HEK293 (cell line): Measurements from ENCODE around the gene DCAF6.

Source experiments
- CTCF ChIA-PET: fragments of 350-600 bp; formaldehyde crosslinking; extraction: SDS; loops from one replicate; lab custom pipeline; 2021; ENCODE audit warnings: antibody characterized with exemption; lab: Yijun Ruan, JAX
- POLR2A ChIA-PET: fragments of 300-600 bp; formaldehyde crosslinking; extraction: SDS; loops from one replicate; lab custom pipeline; 2020; ENCODE audit warnings: antibody characterized with exemption, inconsistent platforms; lab: Yijun Ruan, JAX
- H3K27ac ChIP-seq: fragments of 200-500 bp; sonication (Bioruptor generic); 2 replicates; pipeline ENCODE4 v1.5.1; 2014; ENCODE audit warnings: low read depth, low read length, control low read depth, inconsistent platforms; ENCODE audit errors: extremely low read depth
- H3K36me3 ChIP-seq, 2 experiments: fragments of 200-500 bp in 1 of 2; sonication (Bioruptor generic) in 1 of 2; 1 replicate in 1 of 2; 2 replicates in 1 of 2; pipeline ENCODE4 v1.5.1; 2014 to 2017; ENCODE audit warnings: inconsistent platforms in 2 of 2, low read length in 2 of 2; ENCODE audit not compliant: control insufficient read depth in 2 of 2, insufficient read depth in 1 of 2
- H3K4me1 ChIP-seq: fragments of 200-500 bp; sonication (Bioruptor generic); 2 replicates; pipeline ENCODE4 v1.5.1; 2014; ENCODE audit warnings: mild to moderate bottlenecking, low read length, inconsistent platforms; ENCODE audit not compliant: control insufficient read depth, insufficient read depth
- H3K4me3 ChIP-seq: 2 replicates; pipeline ENCODE4 v1.5.1; 2011; ENCODE audit warnings: low read depth, mild to moderate bottlenecking, control low read depth, low read length, moderate library complexity
- H3K9me3 ChIP-seq: fragments of 200-500 bp; sonication (Bioruptor generic); 2 replicates; pipeline ENCODE4 v1.5.1; 2014; ENCODE audit warnings: low read depth, low read length, inconsistent platforms; ENCODE audit not compliant: control insufficient read depth, insufficient read depth
- BCL11B ChIP-seq: fragments of 450-650 bp; formaldehyde crosslinking; IDR thresholded peaks from 2 replicates; pipeline ENCODE4 v1.5.1; 2016; ENCODE audit warnings: low read depth, missing biosample characterization, missing genetic modification characterization
- GLIS2 ChIP-seq: fragments of 450-650 bp; formaldehyde crosslinking; IDR thresholded peaks from 2 replicates; pipeline ENCODE4 v1.5.1; 2016; ENCODE audit warnings: missing biosample characterization, missing genetic modification characterization
- HOXD13 ChIP-seq: sonication (generic); formaldehyde crosslinking; IDR thresholded peaks from 2 replicates; pipeline ENCODE4 v1.8.0; 2022; ENCODE audit warnings: missing genetic modification reagents, borderline replicate concordance
- WT1 ChIP-seq: fragments of 450-650 bp; formaldehyde crosslinking; IDR thresholded peaks from 2 replicates; pipeline ENCODE4 v1.5.1; 2016; ENCODE audit warnings: missing biosample characterization, missing genetic modification characterization
- ZBTB49 ChIP-seq: fragments of 450-650 bp; formaldehyde crosslinking; IDR thresholded peaks from 2 replicates; pipeline ENCODE4 v1.5.1; 2016; ENCODE audit warnings: missing biosample characterization, missing genetic modification characterization, low read depth
- ZBTB8A ChIP-seq: fragments of 450-650 bp; formaldehyde crosslinking; IDR thresholded peaks from 2 replicates; pipeline ENCODE4 v1.5.1; 2016; ENCODE audit warnings: missing biosample characterization, missing genetic modification characterization
- ZFP3 ChIP-seq: fragments of 450-650 bp; formaldehyde crosslinking; IDR thresholded peaks from 2 replicates; pipeline ENCODE4 v1.5.1; 2016; ENCODE audit warnings: low read depth, missing biosample characterization, missing genetic modification characterization
- ZFP69B ChIP-seq: fragments of 450-650 bp; formaldehyde crosslinking; IDR thresholded peaks from 2 replicates; pipeline ENCODE4 v1.5.1; 2016; ENCODE audit warnings: missing biosample characterization, missing genetic modification characterization
- ZNF133 ChIP-seq: fragments of 450-650 bp; formaldehyde crosslinking; IDR thresholded peaks from 2 replicates; pipeline ENCODE4 v1.5.1; 2016; ENCODE audit warnings: missing biosample characterization, missing genetic modification characterization
- ZNF148 ChIP-seq: fragments of 450-650 bp; formaldehyde crosslinking; IDR thresholded peaks from 2 replicates; pipeline ENCODE4 v1.5.0; 2017; ENCODE audit warnings: missing biosample characterization, missing genetic modification characterization, borderline replicate concordance
- ZNF16 ChIP-seq: fragments of 450-650 bp; formaldehyde crosslinking; IDR thresholded peaks from 2 replicates; pipeline ENCODE4 v1.5.1; 2016; ENCODE audit warnings: low read depth, missing biosample characterization, missing genetic modification characterization
- ZNF24 ChIP-seq: fragments of 450-650 bp; formaldehyde crosslinking; IDR thresholded peaks from 2 replicates; pipeline ENCODE4 v1.5.1; 2016; ENCODE audit warnings: missing biosample characterization, missing genetic modification characterization
- ZNF280D ChIP-seq: fragments of 450-650 bp; formaldehyde crosslinking; IDR thresholded peaks from 2 replicates; pipeline ENCODE4 v1.5.1; 2016; ENCODE audit warnings: missing biosample characterization, missing genetic modification characterization
- ZNF549 ChIP-seq: fragments of 450-650 bp; IDR thresholded peaks from 2 replicates; pipeline ENCODE4 v1.5.1; 2018; ENCODE audit warnings: missing biosample characterization, missing genetic modification characterization, mild to moderate bottlenecking, inconsistent platforms, moderate library complexity
- ZNF555 ChIP-seq: fragments of 450-650 bp; formaldehyde crosslinking; conservative IDR thresholded peaks from 2 replicates; pipeline ENCODE4 v1.5.1; 2017; ENCODE audit warnings: missing biosample characterization, mild to moderate bottlenecking, missing genetic modification characterization, inconsistent platforms
- ZNF560 ChIP-seq: fragments of 450-650 bp; formaldehyde crosslinking; IDR thresholded peaks from 2 replicates; pipeline ENCODE4 v1.5.1; 2017; ENCODE audit warnings: missing biosample characterization, missing genetic modification characterization, borderline replicate concordance
- ZNF585B ChIP-seq: fragments of 450-650 bp; formaldehyde crosslinking; IDR thresholded peaks from 2 replicates; pipeline ENCODE4 v1.5.1; 2016; ENCODE audit warnings: missing biosample characterization, missing genetic modification characterization
- ZNF654 ChIP-seq: fragments of 450-650 bp; formaldehyde crosslinking; IDR thresholded peaks from 2 replicates; pipeline ENCODE4 v1.5.1; 2016; ENCODE audit warnings: low read depth, missing biosample characterization, missing genetic modification characterization
- ZNF785 ChIP-seq: fragments of 450-650 bp; formaldehyde crosslinking; IDR thresholded peaks from 2 replicates; pipeline ENCODE4 v1.5.1; 2016; ENCODE audit warnings: missing biosample characterization, missing genetic modification characterization
- ZNF791 ChIP-seq: fragments of 450-650 bp; formaldehyde crosslinking; IDR thresholded peaks from 2 replicates; pipeline ENCODE4 v1.5.1; 2016; ENCODE audit warnings: missing biosample characterization, missing genetic modification characterization
- ZNF792 ChIP-seq: fragments of 450-650 bp; formaldehyde crosslinking; IDR thresholded peaks from 2 replicates; pipeline ENCODE4 v1.5.1; 2016; ENCODE audit warnings: missing biosample characterization, missing genetic modification characterization
- ZSCAN18 ChIP-seq: fragments of 450-650 bp; formaldehyde crosslinking; IDR thresholded peaks from 2 replicates; pipeline ENCODE4 v1.5.1; 2016; ENCODE audit warnings: missing biosample characterization, missing genetic modification characterization

Gene DCAF6

DNA sequence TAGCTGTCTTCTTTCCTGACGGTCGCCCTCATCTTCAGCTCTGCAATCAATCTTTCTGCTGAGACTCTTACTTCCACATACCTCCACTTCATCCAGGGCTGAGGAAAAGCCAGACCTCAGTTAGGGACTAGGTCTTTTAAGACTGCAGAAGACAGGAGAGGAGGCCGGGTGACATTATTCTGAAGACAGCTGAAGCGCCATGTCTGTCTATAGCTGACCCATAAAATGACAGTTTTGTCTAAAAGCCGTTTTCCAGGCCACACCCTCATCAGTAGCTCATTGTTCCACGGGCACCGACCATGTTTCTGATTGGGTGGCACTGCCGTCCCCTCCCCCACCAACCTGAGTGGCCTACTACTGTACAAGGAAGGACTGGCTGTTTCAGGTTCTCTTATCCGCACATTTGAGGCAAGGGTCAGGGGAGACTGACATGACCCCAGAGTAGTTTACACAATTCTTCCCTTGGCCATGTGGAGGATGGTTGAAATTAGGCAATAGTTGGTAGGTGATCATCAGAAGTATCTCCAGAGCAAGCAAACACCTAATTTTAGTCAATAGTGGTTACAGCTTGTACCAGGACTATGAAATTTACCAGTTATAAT, 22.5 kb upstream of the DCAF6 start, which contains the start of gene ADCY10:
ADCY10 (minus strand) TSS at position 240 of the 602 bp plus-strand sequence. CDS start 8,994 bp downstream, outside the sequence.
- H3K4me1 ChIP-seq: no peaks in the 10 kb centered on the region
- CTCF ChIA-PET: interaction anchor here (0.7 to 1.3 kb wide), 2 partner anchors 19 to 168 kb away, joined by 3 read pairs; no protein-coding TSS in a partner anchor
- no peaks in the 10 kb centered on the region for H3K9me3 ChIP-seq
- TF ChIP-seq ZFP69B (tag by site-specific recombination) (no peak), ZBTB49 (tag by site-specific recombination) (no peak), HOXD13 (CRISPR knock-in tag) (no peak), ZBTB8A (no peak), ZNF16 (tag by site-specific recombination) (no peak), BCL11B (tag by site-specific recombination) (no peak), ZNF133 (tag by site-specific recombination) (no peak), GLIS2 (no peak)
- POLR2A ChIA-PET: interaction anchor here (0.6 to 1.5 kb wide), 3 partner anchors 22 to 169 kb away, joined by 3 to 6 read pairs (median 3); partner anchors contain the start of genes DCAF6 and MPC2
- H3K4me3 ChIP-seq: no peak within 1 kb of the TSS
- no peak within 1 kb of the TSS for H3K27ac ChIP-seq
- peaks cover 3 to 27% of the 10 kb centered on the region in 2 experiments; a peak in 2 of 3 replicates for H3K36me3 ChIP-seq

DNA sequence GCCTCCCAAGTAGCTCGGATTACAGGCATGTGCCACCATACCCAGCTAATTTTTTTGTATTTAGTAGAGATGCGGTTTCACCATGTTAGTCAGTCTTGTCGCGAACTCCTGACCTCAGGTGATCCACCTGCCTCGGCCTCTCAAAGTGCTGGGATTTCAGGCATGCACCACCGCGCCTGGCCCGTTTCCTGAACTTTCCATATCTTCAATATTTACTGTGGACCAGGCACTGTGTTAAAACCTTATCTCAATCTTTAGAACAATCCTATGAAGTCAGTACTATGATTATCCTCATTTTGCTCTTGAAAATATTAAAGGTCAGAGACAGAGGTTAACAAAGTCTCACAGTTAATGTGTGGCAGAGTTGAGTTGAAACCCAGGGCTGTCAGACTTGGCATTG, 20.9 kb upstream of the DCAF6 start:
- Histone ChIP-seq H3K36me3 (peaks cover 3 to 27% of the 10 kb centered on the region in 2 experiments; a peak in 2 of 3 replicates), H3K4me3 (no peak overlapping the region), H3K4me1 (no peaks in the 10 kb centered on the region), H3K9me3 (no peaks in the 10 kb centered on the region)
- TF ChIP-seq WT1 (no peak), ZNF555 (tag by site-specific recombination) (no peak), ZNF585B (tag by site-specific recombination) (no peak), ZNF785 (no peak), ZNF148 (no peak), ZNF791 (tag by site-specific recombination) (no peak), ZNF280D (tag by site-specific recombination) (no peak), ZNF792 (no peak), ZFP3 (tag by site-specific recombination) (no peak), ZNF654 (tag by site-specific recombination) (no peak), ZNF549 (no peak), ZNF560 (no peak), ZBTB8A (no peak), ZNF24 (no peak), ZSCAN18 (tag by site-specific recombination) (no peak)
- TF ChIP-seq, all 188 proteins: peak for 0
- ChIA-PET CTCF (interaction anchor here (1.2 kb wide), 1 partner anchor 228 kb away, joined by 3 read pairs; no protein-coding TSS in a partner anchor), POLR2A (no interaction called here)
- no peak overlapping the region for H3K27ac ChIP-seq
